Measurements from ENCODE around the gene ERI2. TPM values are rescaled to one million over a fixed set of nuclear protein-coding genes. Genes with fewer than 3 reads are reported as not detected.

Gene ERI2
- total RNA-seq, 1 donor, result 26.3 TPM

DNA sequence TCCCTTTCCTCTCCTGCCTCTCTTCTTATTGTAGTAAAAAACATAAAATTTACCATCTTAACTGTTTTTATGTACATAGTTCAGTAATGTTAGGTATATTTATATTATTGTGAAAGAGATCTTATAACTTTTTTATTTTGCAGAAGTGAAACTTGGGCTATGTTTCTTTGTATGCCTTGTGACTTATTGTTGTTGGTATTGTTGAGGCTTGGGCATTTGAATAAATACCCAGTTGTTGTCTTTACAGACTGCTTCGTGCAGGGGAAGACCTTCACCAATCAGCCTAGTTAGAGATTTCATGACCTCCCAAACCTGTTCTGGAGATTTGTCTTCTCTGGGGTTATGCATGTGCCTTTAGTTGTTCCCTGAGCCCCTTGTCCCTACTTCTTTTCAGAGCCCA lies 32.0 kb upstream of the ERI2 start:
- no peak overlapping the region for H3K4me3 ChIP-seq (ENCODE audit: low read depth, low read length)
- TF ChIP-seq, protein P1, sequence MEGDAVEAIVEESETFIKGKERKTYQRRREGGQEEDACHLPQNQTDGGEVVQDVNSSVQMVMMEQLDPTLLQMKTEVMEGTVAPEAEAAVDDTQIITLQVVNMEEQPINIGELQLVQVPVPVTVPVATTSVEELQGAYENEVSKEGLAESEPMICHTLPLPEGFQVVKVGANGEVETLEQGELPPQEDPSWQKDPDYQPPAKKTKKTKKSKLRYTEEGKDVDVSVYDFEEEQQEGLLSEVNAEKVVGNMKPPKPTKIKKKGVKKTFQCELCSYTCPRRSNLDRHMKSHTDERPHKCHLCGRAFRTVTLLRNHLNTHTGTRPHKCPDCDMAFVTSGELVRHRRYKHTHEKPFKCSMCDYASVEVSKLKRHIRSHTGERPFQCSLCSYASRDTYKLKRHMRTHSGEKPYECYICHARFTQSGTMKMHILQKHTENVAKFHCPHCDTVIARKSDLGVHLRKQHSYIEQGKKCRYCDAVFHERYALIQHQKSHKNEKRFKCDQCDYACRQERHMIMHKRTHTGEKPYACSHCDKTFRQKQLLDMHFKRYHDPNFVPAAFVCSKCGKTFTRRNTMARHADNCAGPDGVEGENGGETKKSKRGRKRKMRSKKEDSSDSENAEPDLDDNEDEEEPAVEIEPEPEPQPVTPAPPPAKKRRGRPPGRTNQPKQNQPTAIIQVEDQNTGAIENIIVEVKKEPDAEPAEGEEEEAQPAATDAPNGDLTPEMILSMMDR (IDR thresholded peaks at IDR 0.05; ENCODE audit: insufficient read depth, low read depth, low read length), result no peak
- no peak for DNase-seq (ENCODE audit: low read depth)

DNA sequence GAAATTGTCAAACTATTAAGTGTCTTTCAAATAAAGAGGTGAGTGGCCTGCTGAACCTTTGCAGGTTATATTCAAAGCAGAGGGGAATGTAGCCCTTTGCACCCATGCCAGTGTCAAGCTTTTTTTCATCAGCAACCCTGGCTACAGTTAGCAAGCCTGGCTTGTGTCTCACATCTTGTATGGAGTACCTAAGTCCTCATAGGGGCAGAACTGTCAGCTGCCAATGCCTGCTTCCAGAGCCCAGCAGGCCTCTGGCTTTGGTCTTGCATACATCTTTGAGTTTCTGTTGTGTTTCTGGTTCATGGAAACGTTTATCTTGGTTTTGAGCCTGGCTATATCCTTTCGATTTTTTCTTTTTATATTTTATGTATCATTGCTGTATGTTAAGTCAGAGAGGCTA lies 26.8 kb upstream of the ERI2 start:
- no peak overlapping the region for H3K4me3 ChIP-seq (ENCODE audit: low read depth, low read length)
- no peak for DNase-seq (ENCODE audit: low read depth)
- TF ChIP-seq, protein P1 (IDR thresholded peaks at IDR 0.05; ENCODE audit: insufficient read depth, low read depth, low read length), result no peak

DNA sequence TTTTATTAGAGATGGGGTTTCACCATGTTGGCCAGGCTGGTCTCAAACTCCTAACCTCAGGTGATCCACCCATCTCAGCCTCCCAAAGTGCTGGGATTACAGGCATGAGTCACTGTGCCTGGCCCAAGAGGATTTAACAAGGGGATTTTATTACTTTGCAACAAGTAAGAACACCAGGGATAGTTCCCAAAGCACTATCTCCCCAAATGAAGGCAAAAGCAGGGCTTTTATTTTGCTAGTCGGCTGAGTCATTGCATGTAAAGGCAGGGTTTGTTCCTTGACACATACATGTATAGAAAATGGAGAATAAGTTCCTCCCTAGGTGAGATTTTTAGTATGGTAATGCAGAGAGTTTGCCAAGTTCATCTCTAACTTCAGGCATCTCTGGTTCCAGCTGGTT lies 24.1 kb upstream of the ERI2 start:
- DNase-seq (ENCODE audit: low read depth), result peak; percentile 55
- TF ChIP-seq, protein P1 (IDR thresholded peaks at IDR 0.05; ENCODE audit: insufficient read depth, low read depth, low read length), result no peak

DNA sequence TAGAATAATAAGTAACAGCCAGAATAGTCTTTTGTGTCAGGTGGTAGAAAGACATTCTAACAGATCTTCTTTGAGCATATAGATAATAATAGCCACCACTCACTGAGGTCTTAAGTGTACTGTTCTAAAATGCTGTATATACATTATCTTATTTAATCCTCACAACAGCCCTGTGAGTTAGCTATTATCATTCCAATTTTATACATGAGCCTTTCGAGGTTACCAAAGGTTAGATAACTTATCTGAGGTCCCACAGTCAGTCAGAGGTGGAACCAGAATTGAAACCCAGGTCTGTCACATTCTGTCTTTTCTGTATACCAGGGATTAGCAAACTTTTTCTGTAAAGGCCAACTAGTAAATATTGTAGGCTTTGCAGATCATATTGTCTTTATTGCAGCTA lies 23.3 kb upstream of the ERI2 start:
- no peak overlapping the region for H3K4me3 ChIP-seq (ENCODE audit: low read depth, low read length)
- no peak for DNase-seq (ENCODE audit: low read depth)
- TF ChIP-seq, protein P1 (IDR thresholded peaks at IDR 0.05; ENCODE audit: insufficient read depth, low read depth, low read length), result no peak

More for the DNA sequence above, 24.1 kb upstream of the ERI2 start:
- no peak overlapping the region for H3K4me3 ChIP-seq (ENCODE audit: low read depth, low read length)

DNA sequence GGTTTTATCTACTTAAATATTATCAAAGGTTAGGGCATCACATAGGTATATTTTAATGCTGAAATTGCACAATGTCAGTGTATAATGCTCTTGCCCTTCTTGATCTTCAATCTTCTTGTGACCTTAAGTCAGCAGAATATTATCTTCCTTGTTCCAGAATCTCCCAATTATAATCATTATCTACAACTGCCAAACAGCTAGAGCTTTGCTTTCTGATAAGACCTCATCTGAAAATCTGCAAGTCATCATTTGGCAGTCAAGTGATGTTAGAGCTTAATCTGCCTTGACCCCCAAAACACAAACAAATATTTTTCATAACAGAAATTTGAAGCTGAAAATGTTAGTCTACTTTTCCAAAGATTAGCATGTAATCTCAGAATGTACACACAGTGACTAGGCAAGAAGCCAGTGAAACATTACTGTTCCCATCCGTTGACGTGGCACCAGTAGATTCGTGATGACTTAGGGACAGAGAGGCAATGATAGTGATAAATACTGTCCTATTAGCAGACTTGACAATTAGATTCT lies 19.8 kb upstream of the ERI2 start:
- DNase-seq (ENCODE audit: low read depth), result peak; percentile 66
- no peak overlapping the region for H3K4me3 ChIP-seq (ENCODE audit: low read depth, low read length)
- TF ChIP-seq, protein P1 (IDR thresholded peaks at IDR 0.05; ENCODE audit: insufficient read depth, low read depth, low read length), result no peak

DNA sequence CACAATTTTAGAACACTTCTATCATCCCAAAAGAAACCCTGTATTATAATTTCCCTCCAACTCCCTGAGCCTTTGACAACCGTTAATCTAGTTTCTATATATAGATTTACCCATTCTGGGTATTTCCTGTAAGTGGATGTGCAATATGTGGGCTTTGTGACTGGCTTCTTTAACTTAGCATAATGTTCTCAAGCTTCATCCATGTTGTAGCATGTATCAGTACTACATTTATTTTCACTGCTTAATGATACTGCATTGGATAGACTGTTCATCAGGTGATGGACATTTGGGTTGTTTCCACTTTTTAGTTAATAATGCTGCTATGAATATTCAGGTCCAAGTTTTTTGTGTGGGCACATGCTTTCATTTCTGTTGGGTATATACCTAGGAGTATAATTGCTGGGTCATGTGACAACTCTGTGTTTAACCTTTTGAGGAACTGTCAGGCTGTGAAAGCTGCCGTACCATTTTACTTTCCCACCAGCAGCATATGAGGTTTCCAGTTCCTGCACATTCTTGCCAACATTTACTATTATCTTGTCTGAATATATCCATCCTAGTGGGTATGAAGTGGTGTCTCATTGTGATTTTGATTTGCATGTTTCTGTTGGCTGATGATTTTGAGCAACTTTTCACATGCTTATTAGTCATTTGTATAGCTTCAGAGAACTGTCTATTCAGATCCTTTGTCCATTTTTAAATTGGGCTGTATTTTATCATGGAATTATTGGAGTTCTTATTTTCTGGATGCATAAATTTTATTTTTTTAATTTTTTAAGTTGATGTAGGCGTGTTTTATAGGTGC lies 16.5 kb upstream of the ERI2 start:
- no peak overlapping the region for H3K4me3 ChIP-seq (ENCODE audit: low read depth, low read length)
- DNase-seq (ENCODE audit: low read depth), result no peak
- TF ChIP-seq, protein P1 (IDR thresholded peaks at IDR 0.05; ENCODE audit: insufficient read depth, low read depth, low read length), result no peak

Measured in fibroblast of villous mesenchyme (primary cell).